SKM-1 (cell line): Measurements from ENCODE around the gene ABAT.
"Not testable (repeated sequence)": the region's sequence is repeated elsewhere in the genome, so short reads cannot be mapped to it uniquely, and the experiment has no call there.

ENCODE experiments used
- DNase-seq: peaks from one replicate; lab custom pipeline; 2025; ENCODE audit not compliant: unreplicated experiment; lab: John Stamatoyannopoulos, UW

Gene ABAT

GRCh38 chr16:8739151-8739550 is 64.7 kb downstream of the ABAT start:
- DNase-seq: no peak

- DNase-seq: no peak
Observed at GRCh38 chr16:8739989-8740704, 65.7 kb downstream of the ABAT start.

- DNase-seq: no peak
Observed at GRCh38 chr16:8740775-8741355, 66.4 kb downstream of the ABAT start.

GRCh38 chr16:8741636-8742035 is 67.2 kb downstream of the ABAT start:
- no peak for DNase-seq

GRCh38 chr16:8742068-8742467 is 67.7 kb downstream of the ABAT start:
- DNase-seq: no peak

- DNase-seq: not testable (repeated sequence)
Observed at GRCh38 chr16:8748944-8749343, 74.5 kb downstream of the ABAT start.

GRCh38 chr16:8751481-8752311 is 77.3 kb downstream of the ABAT start:
- no peak for DNase-seq

GRCh38 chr16:8752706-8753105 is 78.3 kb downstream of the ABAT start:
- no peak for DNase-seq

GRCh38 chr16:8753416-8754054 is 79.1 kb downstream of the ABAT start:
- DNase-seq: no peak

- no peak for DNase-seq
Observed at GRCh38 chr16:8756755-8757154, 82.3 kb downstream of the ABAT start.

GRCh38 chr16:8758022-8758421 is 83.6 kb downstream of the ABAT start:
- no peak for DNase-seq

- no peak for DNase-seq
Observed at GRCh38 chr16:8760021-8760420, 85.6 kb downstream of the ABAT start.

GRCh38 chr16:8761078-8761477 is 86.7 kb downstream of the ABAT start:
- no peak for DNase-seq

GRCh38 chr16:8762254-8762653 is 87.8 kb downstream of the ABAT start:
- DNase-seq: no peak

- DNase-seq: no peak
Observed at GRCh38 chr16:8763083-8763482, 88.7 kb downstream of the ABAT start.

- no peak for DNase-seq
Observed at GRCh38 chr16:8763899-8764298, 89.5 kb downstream of the ABAT start.

GRCh38 chr16:8764525-8765250 is 90.3 kb downstream of the ABAT start:
- DNase-seq: no peak

- no peak for DNase-seq
Observed at GRCh38 chr16:8767176-8767575, 92.8 kb downstream of the ABAT start.

- no peak for DNase-seq
Observed at GRCh38 chr16:8768283-8768682, 93.9 kb downstream of the ABAT start.

- no peak for DNase-seq
Observed at GRCh38 chr16:8768692-8769091, 94.3 kb downstream of the ABAT start.

GRCh38 chr16:8773537-8773936 is 99.1 kb downstream of the ABAT start:
- DNase-seq: no peak
